Caco-2 (cell line): ENCODE results near the gene SNX27. TPM values are rescaled to one million over a fixed set of nuclear protein-coding genes. Genes with fewer than 3 reads are reported as not detected.
"Not testable (repeated sequence)": the region's sequence is repeated elsewhere in the genome, so short reads cannot be mapped to it uniquely, and the experiment has no call there.

Experiments
- BruUV-seq: library from RNA; stranded (reverse); fragments of 400-500 nt; replicated peaks from 2 replicates; lab custom pipeline; 2021; lab: Mats Ljungman, UMichigan
- CTCF ChIA-PET: fragments of 300-600 bp; sonication (Branson Sonifier 250); formaldehyde crosslinking; loops from one replicate; lab custom pipeline; 2022; ENCODE audit warnings: antibody characterized with exemption; lab: Charles Lee
- POLR2A ChIA-PET: fragments of 300-600 bp; sonication (Branson Sonifier 250); formaldehyde crosslinking; loops from one replicate; lab custom pipeline; 2022; ENCODE audit warnings: antibody characterized with exemption; lab: Charles Lee
- DNase-seq, 2 experiments: peaks; one replicate each; pipeline versions ENCODE4 v3.0.0 to v3.0.0-alpha.2; 2020 to 2022
- H3K27me3 ChIP-seq: replicated peaks from 2 replicates; pipeline ENCODE4 v1.6.0; 2011; ENCODE audit warnings: low read length; ENCODE audit not compliant: control insufficient read depth, insufficient read depth
- H3K36me3 ChIP-seq: 2 replicates; pipeline ENCODE4 v1.5.1; 2011; ENCODE audit warnings: low read length; ENCODE audit not compliant: control insufficient read depth, insufficient read depth
- H3K4me1 ChIP-seq: fragments of 250-450 bp; sonication (Bioruptor Pico); 2 replicates; pipeline ENCODE4 v1.5.1; 2020; ENCODE audit warnings: mild to moderate bottlenecking
- H3K4me3 ChIP-seq: 2 replicates; pipeline ENCODE4 v1.5.1; 2011; ENCODE audit warnings: low read depth, mild to moderate bottlenecking, control low read depth, low read length
- H3K9me3 ChIP-seq: fragments of 250-450 bp; sonication (Bioruptor Pico); 2 replicates; pipeline ENCODE4 v1.5.1; 2020; ENCODE audit warnings: mild to moderate bottlenecking, moderate library complexity
- H3K27ac Mint-ChIP-seq: one replicate; pipeline ENCODE4 v1.8.0; 2022; ENCODE audit warnings: mixed read lengths; ENCODE audit not compliant: unreplicated experiment
- H3K27me3 Mint-ChIP-seq: one replicate; pipeline ENCODE4 v1.8.0; 2022; ENCODE audit warnings: mixed read lengths; ENCODE audit not compliant: insufficient read depth, unreplicated experiment
- H3K36me3 Mint-ChIP-seq: one replicate; pipeline ENCODE4 v1.8.0; 2022; ENCODE audit warnings: mild to moderate bottlenecking, mixed read lengths; ENCODE audit not compliant: insufficient read depth, unreplicated experiment
- H3K4me1 Mint-ChIP-seq: one replicate; pipeline ENCODE4 v1.8.0; 2022; ENCODE audit warnings: low read depth, mixed read lengths; ENCODE audit not compliant: unreplicated experiment
- H3K4me3 Mint-ChIP-seq: one replicate; pipeline ENCODE4 v1.8.0; 2022; ENCODE audit warnings: mild to moderate bottlenecking, moderate library complexity, mixed read lengths; ENCODE audit not compliant: unreplicated experiment
- H3K9me3 Mint-ChIP-seq: one replicate; pipeline ENCODE4 v1.8.0; 2022; ENCODE audit warnings: mixed read lengths; ENCODE audit not compliant: unreplicated experiment
- intact Hi-C: fragments of 100-400 bp; cut with micrococcal nuclease; formaldehyde crosslinking; loops from one replicate; pipeline ENCODE4 v1.10.0; 2022; ENCODE audit not compliant: unreplicated experiment
- total RNA-seq: library from RNA; stranded (reverse); gene quantifications from 2 replicates; pipeline ENCODE4 v1.2.3, GENCODE V29; 2022
- TF ChIP-seq, protein P1 (sequence below), 2 experiments: fragments of 200-600 bp in 1 of 2; IDR thresholded peaks; 1 replicate in 1 of 2; 2 replicates in 1 of 2; pipeline versions ENCODE4 v1.5.1 to v1.8.0; 2011 to 2022; ENCODE audit warnings: antibody characterized with exemption in 1 of 2, control low read depth in 1 of 2, inconsistent platforms in 1 of 2, low read depth in 1 of 2, low read length in 1 of 2, mild to moderate bottlenecking in 1 of 2, moderate library complexity in 1 of 2; ENCODE audit not compliant: insufficient read depth in 1 of 2, severe bottlenecking in 1 of 2, unreplicated experiment in 1 of 2

The SNX27 gene
- total RNA-seq, 1 experiment from 2014 or later: 47.2 TPM

DNA sequence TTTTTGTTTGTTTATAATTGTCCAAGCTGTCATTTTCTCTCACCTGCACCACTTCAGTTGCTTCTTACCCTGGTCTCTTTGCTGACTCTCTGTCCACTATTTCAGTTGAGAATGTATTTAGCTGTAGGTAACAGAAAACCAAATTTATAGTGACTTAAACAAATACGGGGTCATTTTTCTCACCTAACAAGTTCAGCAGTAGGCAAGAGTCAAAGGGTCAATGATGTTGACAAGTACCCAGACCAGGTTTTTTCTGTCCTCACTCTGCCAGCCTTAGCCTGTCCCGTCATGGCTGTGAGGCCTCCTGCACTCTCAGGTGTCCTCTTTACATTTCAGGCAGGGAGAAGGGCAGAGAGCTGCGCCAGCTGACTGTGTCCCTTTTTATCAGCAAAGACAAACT lies 121.3 kb downstream of the SNX27 start:
- H3K27me3 Mint-ChIP-seq: no peaks in the 10 kb centered on the region
- H3K4me3 ChIP-seq: no peak overlapping the region
- peaks cover 17% of the 10 kb centered on the region for H3K4me1 Mint-ChIP-seq
- no peaks in the 10 kb centered on the region for H3K36me3 Mint-ChIP-seq
- intact Hi-C loops: no loop called here
- H3K9me3 Mint-ChIP-seq: peaks cover 11% of the 10 kb centered on the region
- H3K27me3 ChIP-seq: no peaks in the 10 kb centered on the region
- H3K9me3 ChIP-seq: peaks cover 16% of the 10 kb centered on the region
- H3K4me3 Mint-ChIP-seq: no peak overlapping the region
- no peaks in the 10 kb centered on the region for H3K4me1 ChIP-seq
- H3K36me3 ChIP-seq: no peaks in the 10 kb centered on the region
- TF ChIP-seq, protein P1, sequence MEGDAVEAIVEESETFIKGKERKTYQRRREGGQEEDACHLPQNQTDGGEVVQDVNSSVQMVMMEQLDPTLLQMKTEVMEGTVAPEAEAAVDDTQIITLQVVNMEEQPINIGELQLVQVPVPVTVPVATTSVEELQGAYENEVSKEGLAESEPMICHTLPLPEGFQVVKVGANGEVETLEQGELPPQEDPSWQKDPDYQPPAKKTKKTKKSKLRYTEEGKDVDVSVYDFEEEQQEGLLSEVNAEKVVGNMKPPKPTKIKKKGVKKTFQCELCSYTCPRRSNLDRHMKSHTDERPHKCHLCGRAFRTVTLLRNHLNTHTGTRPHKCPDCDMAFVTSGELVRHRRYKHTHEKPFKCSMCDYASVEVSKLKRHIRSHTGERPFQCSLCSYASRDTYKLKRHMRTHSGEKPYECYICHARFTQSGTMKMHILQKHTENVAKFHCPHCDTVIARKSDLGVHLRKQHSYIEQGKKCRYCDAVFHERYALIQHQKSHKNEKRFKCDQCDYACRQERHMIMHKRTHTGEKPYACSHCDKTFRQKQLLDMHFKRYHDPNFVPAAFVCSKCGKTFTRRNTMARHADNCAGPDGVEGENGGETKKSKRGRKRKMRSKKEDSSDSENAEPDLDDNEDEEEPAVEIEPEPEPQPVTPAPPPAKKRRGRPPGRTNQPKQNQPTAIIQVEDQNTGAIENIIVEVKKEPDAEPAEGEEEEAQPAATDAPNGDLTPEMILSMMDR (IDR thresholded peaks at IDR 0.05; ENCODE audit: insufficient read depth in 1 of 2, low read depth in 1 of 2, low read length in 1 of 2, severe bottlenecking in 1 of 2, unreplicated experiment in 1 of 2): no peak
- CTCF ChIA-PET: interaction anchor here (0.9 kb wide), 1 partner anchor 104 kb away, joined by 3 read pairs; no protein-coding TSS in a partner anchor
- no peak for DNase-seq
- no peak overlapping the region for H3K27ac Mint-ChIP-seq
- BruUV-seq: no TSS peak
- POLR2A ChIA-PET: no interaction called here

- H3K27me3 Mint-ChIP-seq, H3K27ac Mint-ChIP-seq, H3K36me3 Mint-ChIP-seq, H3K27me3 ChIP-seq, H3K4me3 Mint-ChIP-seq, H3K36me3 ChIP-seq, DNase-seq, H3K4me3 ChIP-seq, POLR2A ChIA-PET, BruUV-seq, H3K4me1 ChIP-seq: not testable (repeated sequence)
- peaks cover 17% of the 10 kb centered on the region for H3K9me3 ChIP-seq
- CTCF ChIA-PET: interaction anchor here (0.6 to 1.6 kb wide), 3 partner anchors 18 to 102 kb away, joined by 3 to 14 read pairs (median 10); no protein-coding TSS in a partner anchor
- Mint-ChIP-seq H3K4me1 (peaks cover 17% of the 10 kb centered on the region), H3K9me3 (peaks cover 11% of the 10 kb centered on the region)
- intact Hi-C loops: loop anchor here (2.0 kb wide), 1 partner anchor 103 kb away; no protein-coding TSS in a partner anchor
Observed at GRCh38 chr1:151733995-151734394, 122.1 kb downstream of the SNX27 start.

- intact Hi-C loops: loop anchor here (5.0 kb wide), 2 partner anchors 195 to 295 kb away; partner anchors contain the start of gene TUFT1
- no peaks in the 10 kb centered on the region for H3K36me3 ChIP-seq
- Mint-ChIP-seq H3K4me1 (peaks cover 24% of the 10 kb centered on the region), H3K4me3 (no peak overlapping the region), H3K9me3 (peaks cover 11% of the 10 kb centered on the region), H3K27ac (no peak overlapping the region), H3K36me3 (no peaks in the 10 kb centered on the region), H3K27me3 (no peaks in the 10 kb centered on the region)
- no peak overlapping the region for H3K4me3 ChIP-seq
- CTCF ChIA-PET: no interaction called here
- POLR2A ChIA-PET: no interaction called here
- 0 out of 2 replicates have a peak, but pooled peaks cover 7% of the 10 kb centered on the region for H3K4me1 ChIP-seq
- no peak for DNase-seq
- H3K9me3 ChIP-seq: peaks cover 17% of the 10 kb centered on the region
- BruUV-seq: no TSS peak
- TF ChIP-seq, protein P1 (IDR thresholded peaks at IDR 0.05; ENCODE audit: insufficient read depth in 1 of 2, low read depth in 1 of 2, low read length in 1 of 2, severe bottlenecking in 1 of 2, unreplicated experiment in 1 of 2): no peak
- no peaks in the 10 kb centered on the region for H3K27me3 ChIP-seq
Observed at GRCh38 chr1:151737026-151737425, 125.2 kb downstream of the SNX27 start.
